Measurements from ENCODE around the gene TMEM263. TPM values are rescaled to one million over a fixed set of nuclear protein-coding genes. Genes with fewer than 3 reads are reported as not detected.

Gene TMEM263
- total RNA-seq, 1 donor from 2014 or later = 37.6 TPM

GRCh38 chr12:106926657-106927056, 29.1 kb upstream of the TMEM263 start:
- Mint-ChIP-seq H3K4me1 (ENCODE audit: low read depth) (no peaks in the 10 kb centered on the region), H3K27ac (no peak overlapping the region), H3K36me3 (ENCODE audit: insufficient read depth) (no peaks in the 10 kb centered on the region), H3K27me3 (peaks cover 9% of the 10 kb centered on the region), H3K4me3 (ENCODE audit: low read depth) (no peak overlapping the region), H3K9me3 (ENCODE audit: low read depth) (peaks cover 17% of the 10 kb centered on the region)
- no peak for DNase-seq (ENCODE audit: low spot score, unreplicated experiment)
- no peak for TF ChIP-seq CTCF (IDR thresholded peaks at IDR 0.05; ENCODE audit: unreplicated experiment)

DNA sequence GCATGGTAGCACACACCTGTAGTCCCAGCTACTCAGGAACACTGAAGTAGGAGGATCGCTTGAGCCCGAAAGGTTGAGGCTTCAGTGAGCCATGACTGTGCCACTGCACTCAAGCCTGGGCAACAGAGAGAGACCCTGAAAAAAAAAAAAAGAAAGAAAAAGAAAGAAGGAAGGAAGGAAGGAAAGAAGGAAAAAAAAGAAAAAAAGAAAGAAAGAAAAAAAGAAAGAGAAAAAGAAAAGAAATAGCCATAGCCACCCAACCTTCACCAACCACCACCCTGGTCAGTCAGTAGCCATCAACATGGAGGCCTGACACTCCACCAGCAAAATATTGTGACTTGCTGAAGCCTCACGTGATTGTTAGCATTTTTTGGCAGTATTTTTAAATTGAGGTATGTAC, 21.4 kb upstream of the TMEM263 start:
- H3K9me3 Mint-ChIP-seq (ENCODE audit: low read depth) = peaks cover 5% of the 10 kb centered on the region
- H3K27ac Mint-ChIP-seq = no peak overlapping the region

GRCh38 chr12:106941481-106942156, 14.1 kb upstream of the TMEM263 start:
- TF ChIP-seq CTCF (IDR thresholded peaks at IDR 0.05; ENCODE audit: unreplicated experiment) = no peak
- no peak overlapping the region for H3K4me3 Mint-ChIP-seq (ENCODE audit: low read depth)
- no peak for DNase-seq (ENCODE audit: low spot score, unreplicated experiment)
- H3K4me1 Mint-ChIP-seq (ENCODE audit: low read depth) = no peaks in the 10 kb centered on the region
- no peak overlapping the region for H3K27ac Mint-ChIP-seq
- H3K36me3 Mint-ChIP-seq (ENCODE audit: insufficient read depth) = no peaks in the 10 kb centered on the region
- H3K27me3 Mint-ChIP-seq = no peaks in the 10 kb centered on the region
- H3K9me3 Mint-ChIP-seq (ENCODE audit: low read depth) = peaks cover 6% of the 10 kb centered on the region

More for the DNA sequence above, 21.4 kb upstream of the TMEM263 start:
- Mint-ChIP-seq H3K36me3 (ENCODE audit: insufficient read depth) (no peaks in the 10 kb centered on the region), H3K4me3 (ENCODE audit: low read depth) (no peak overlapping the region), H3K4me1 (ENCODE audit: low read depth) (no peaks in the 10 kb centered on the region), H3K27me3 (peaks cover 9% of the 10 kb centered on the region)
- no peak for TF ChIP-seq CTCF (IDR thresholded peaks at IDR 0.05; ENCODE audit: unreplicated experiment)
- no peak for DNase-seq (ENCODE audit: low spot score, unreplicated experiment)

GRCh38 chr12:106942775-106943174, 12.9 kb upstream of the TMEM263 start:
- H3K4me3 Mint-ChIP-seq (ENCODE audit: low read depth) = no peak overlapping the region
- H3K36me3 Mint-ChIP-seq (ENCODE audit: insufficient read depth) = no peaks in the 10 kb centered on the region
- H3K4me1 Mint-ChIP-seq (ENCODE audit: low read depth) = no peaks in the 10 kb centered on the region
- no peak overlapping the region for H3K27ac Mint-ChIP-seq
- peaks cover 2% of the 10 kb centered on the region for H3K27me3 Mint-ChIP-seq
- TF ChIP-seq CTCF (IDR thresholded peaks at IDR 0.05; ENCODE audit: unreplicated experiment) = no peak
- no peak for DNase-seq (ENCODE audit: low spot score, unreplicated experiment)
- peaks cover 12% of the 10 kb centered on the region for H3K9me3 Mint-ChIP-seq (ENCODE audit: low read depth)

DNA sequence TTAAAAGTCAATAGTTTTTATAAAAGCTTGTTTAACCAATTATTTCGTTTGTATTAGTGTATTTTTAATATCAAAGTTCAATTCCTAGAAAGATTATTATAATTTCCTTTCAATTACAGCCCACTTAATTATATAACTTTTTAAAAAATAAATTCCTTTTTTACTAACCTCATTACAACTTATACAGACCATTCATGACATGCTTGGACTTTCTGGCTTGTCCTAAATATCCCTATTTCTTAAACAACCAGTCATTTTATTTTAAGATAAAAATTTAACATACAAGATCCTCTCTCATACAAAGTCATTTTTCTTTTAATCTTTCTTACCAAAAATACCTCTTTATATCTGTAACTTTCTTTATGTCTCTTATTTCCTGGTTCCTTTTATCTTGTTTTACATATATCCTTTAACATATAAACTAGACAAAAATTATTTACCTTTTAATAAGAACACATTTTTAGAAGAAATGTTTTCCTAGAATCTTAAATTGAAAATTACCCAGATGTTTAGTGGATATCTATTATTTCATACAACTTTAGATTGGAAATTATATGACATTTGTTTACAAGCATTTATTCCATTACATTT, 10.4 kb upstream of the TMEM263 start:
- H3K9me3 Mint-ChIP-seq (ENCODE audit: low read depth) = peaks cover 15% of the 10 kb centered on the region
- no peak for DNase-seq (ENCODE audit: low spot score, unreplicated experiment)

More for the DNA sequence above, 10.4 kb upstream of the TMEM263 start:
- Mint-ChIP-seq H3K4me3 (ENCODE audit: low read depth) (no peak overlapping the region), H3K27ac (no peak overlapping the region), H3K36me3 (ENCODE audit: insufficient read depth) (no peaks in the 10 kb centered on the region), H3K27me3 (peaks cover 9% of the 10 kb centered on the region), H3K4me1 (ENCODE audit: low read depth) (no peaks in the 10 kb centered on the region)
- TF ChIP-seq CTCF (IDR thresholded peaks at IDR 0.05; ENCODE audit: unreplicated experiment) = no peak
